Endothelial cell of umbilical vein (primary cell): ENCODE measurements around the gene NRG3.

Experiments used
- CTCF ChIP-seq, 2 donors: IDR thresholded peaks; 1 replicate in 1 of 2; 2 replicates in 1 of 2; pipeline ENCODE4 v1.5.1; 2011; ENCODE audit warnings: low read length in 2 of 2, mild to moderate bottlenecking in 2 of 2, moderate library complexity in 2 of 2, control low read depth in 1 of 2, inconsistent platforms in 1 of 2, low read depth in 1 of 2; ENCODE audit not compliant: insufficient read depth in 1 of 2; ENCODE audit errors: extremely low read depth in 1 of 2
- EZH2 ChIP-seq: IDR thresholded peaks from 2 replicates; pipeline ENCODE4 v1.6.1; 2012; ENCODE audit warnings: borderline replicate concordance, low read depth, mild to moderate bottlenecking, moderate library complexity, low read length, inconsistent platforms; ENCODE audit not compliant: severe bottlenecking
- POLR2A ChIP-seq: IDR thresholded peaks from 2 replicates; pipeline ENCODE4 v1.6.1; 2012; ENCODE audit warnings: low read depth, mild to moderate bottlenecking, control low read depth, low read length
- POLR2AphosphoS5 ChIP-seq: IDR thresholded peaks from 2 replicates; pipeline ENCODE4 v1.6.1; 2012; ENCODE audit warnings: low read depth, mild to moderate bottlenecking, control low read depth, low read length, moderate library complexity; ENCODE audit not compliant: insufficient read depth

- TF ChIP-seq CTCF (IDR thresholded peaks at IDR 0.05; ENCODE audit: extremely low read depth in 1 of 2, insufficient read depth in 1 of 2, low read depth in 1 of 2, low read length in 2 of 2) (no peak), POLR2A (no peak), EZH2 (no peak), POLR2AphosphoS5 (no peak)
Observed at GRCh38 chr10:82358486-82359099, 483.6 kb downstream of the NRG3 start.
